Fibroblast of the aortic adventitia (primary cell): ENCODE measurements around the gene PTPN6. TPM values are rescaled to one million over a fixed set of nuclear protein-coding genes. Genes with fewer than 3 reads are reported as not detected.

Experiments
- DNase-seq: peaks from one replicate; pipeline ENCODE4 v3.0.0-alpha.2; 2010; ENCODE audit warnings: low read depth
- H3K4me3 ChIP-seq: 2 replicates; pipeline ENCODE4 v1.5.1; 2011; ENCODE audit warnings: low read depth, mild to moderate bottlenecking, control low read depth, low read length, moderate library complexity
- CTCF ChIP-seq: IDR thresholded peaks from 2 replicates; pipeline ENCODE4 v1.5.1; 2011; ENCODE audit warnings: mild to moderate bottlenecking, low read length, control low read depth, inconsistent platforms; ENCODE audit not compliant: insufficient read depth
- total RNA-seq: library from RNA; depleted of rRNA; stranded (reverse); fragments of >200 nt; gene quantifications from 2 replicates; pipeline ENCODE4 v1.2.3, GENCODE V29; 2012; ENCODE audit warnings: low replicate concordance

Gene PTPN6
- total RNA-seq, 1 donor, result not detected

GRCh38 chr12:6961695-6962284 is 10.6 kb downstream of the PTPN6 start:
- peak; percentile 63 for TF ChIP-seq CTCF
- peak; percentile 75 for DNase-seq
- H3K4me3 ChIP-seq, result peak overlapping the region; percentile 18

GRCh38 chr12:6962285-6963015 is 11.3 kb downstream of the PTPN6 start:
- no peak for DNase-seq
- no peak overlapping the region for H3K4me3 ChIP-seq
- no peak for TF ChIP-seq CTCF

- TF ChIP-seq CTCF, result no peak
- no peak overlapping the region for H3K4me3 ChIP-seq
- no peak for DNase-seq
These were observed 12.0 kb downstream of the PTPN6 start for GRCh38 chr12:6963016-6963731.

- H3K4me3 ChIP-seq, result no peak overlapping the region
- no peak for DNase-seq
- no peak for TF ChIP-seq CTCF
These were observed 12.7 kb downstream of the PTPN6 start for GRCh38 chr12:6963791-6964413.

GRCh38 chr12:6964605-6965025 is 13.5 kb downstream of the PTPN6 start:
- no peak for DNase-seq
- no peak for TF ChIP-seq CTCF
- H3K4me3 ChIP-seq, result no peak overlapping the region

GRCh38 chr12:6965026-6965661 is 14.0 kb downstream of the PTPN6 start:
- H3K4me3 ChIP-seq, result no peak overlapping the region
- peak; percentile 87 for DNase-seq
- TF ChIP-seq CTCF, result peak; percentile 89
